Midbrain (tissue), 1 donor: ENCODE data around the gene SMS.

Source experiments
- DNase-seq: peaks from one replicate; lab custom pipeline; 2025; lab: John Stamatoyannopoulos, UW

Gene SMS

GRCh38 chrX:22037911-22038537 is 97.5 kb downstream of the SMS start:
- DNase-seq: no peak

GRCh38 chrX:22039541-22039940 is 99.0 kb downstream of the SMS start:
- no peak for DNase-seq

- DNase-seq: no peak
These were observed 99.7 kb downstream of the SMS start for GRCh38 chrX:22040184-22040583.

- no peak for DNase-seq
These were observed 101.5 kb downstream of the SMS start for GRCh38 chrX:22041907-22042530.

- DNase-seq: no peak
These were observed 103.4 kb downstream of the SMS start for GRCh38 chrX:22043872-22044271.
